K562 (cell line): ENCODE data around the gene KPTN.

Source experiments
- ARID2 ChIP-seq: fragments of 450-650 bp; IDR thresholded peaks from 2 replicates; pipeline ENCODE4 v1.6.1; 2017; ENCODE audit warnings: antibody characterized with exemption, mild to moderate bottlenecking
- FOXA3 ChIP-seq, 2 experiments: fragments of 450-650 bp in 1 of 2; sonication (generic) in 1 of 2; formaldehyde crosslinking; IDR thresholded peaks in 1 of 2; conservative IDR thresholded peaks in 1 of 2; 2 replicates each; pipeline versions ENCODE4 v1.4.0 to v1.8.0; 2020 to 2022; ENCODE audit warnings: mild to moderate bottlenecking in 2 of 2, missing genetic modification reagents in 1 of 2
- HMG20A ChIP-seq: fragments of 450-650 bp; formaldehyde crosslinking; conservative IDR thresholded peaks from 2 replicates; pipeline ENCODE4 v1.4.0; 2020; ENCODE audit warnings: mild to moderate bottlenecking, mixed read lengths
- NFE2 ChIP-seq: IDR thresholded peaks from 2 replicates; pipeline ENCODE4 v1.6.1; 2014; ENCODE audit warnings: antibody characterized with exemption, low read depth
- RAD21 ChIP-seq, 2 experiments: fragments of 250-450 bp in 1 of 2; fragments of 450-650 bp in 1 of 2; sonication (Bioruptor Pico) in 1 of 2; formaldehyde crosslinking in 1 of 2; IDR thresholded peaks in 1 of 2; conservative IDR thresholded peaks in 1 of 2; 2 replicates each; pipeline versions ENCODE4 v1.4.0 to v1.8.0; 2020 to 2022; ENCODE audit warnings: mild to moderate bottlenecking in 2 of 2, moderate library complexity in 1 of 2
- RBBP5 ChIP-seq: fragments of 200-600 bp; sonication (generic); IDR thresholded peaks from 2 replicates; pipeline ENCODE4 v1.6.1; 2012; ENCODE audit warnings: borderline replicate concordance, mild to moderate bottlenecking, low read length, control low read depth, inconsistent platforms; ENCODE audit not compliant: insufficient read depth, poor library complexity, severe bottlenecking
- SP2 ChIP-seq: IDR thresholded peaks from 2 replicates; pipeline ENCODE4 v1.6.1; 2011; ENCODE audit warnings: mild to moderate bottlenecking, low read depth, low read length, moderate library complexity; ENCODE audit not compliant: poor library complexity, severe bottlenecking; ENCODE audit errors: extremely low read depth
- SREBF1 ChIP-seq: fragments of 150-350 bp; IDR thresholded peaks from 2 replicates; pipeline ENCODE4 v1.6.1; 2014; ENCODE audit warnings: antibody characterized with exemption, low read depth, low read length, borderline replicate concordance
- TF ChIP-seq, protein P1 (sequence below), 3 experiments: IDR thresholded peaks in 2 of 3; conservative IDR thresholded peaks in 1 of 3; 2 replicates each; pipeline ENCODE4 v1.5.1; 2011 to 2012; ENCODE audit warnings: low read length in 3 of 3, mild to moderate bottlenecking in 3 of 3, control low read depth in 2 of 3, improper control_type of control experiment in 1 of 3, inconsistent platforms in 1 of 3, low read depth in 1 of 3, mixed read lengths in 1 of 3, moderate library complexity in 1 of 3; ENCODE audit not compliant: insufficient read depth in 2 of 3
- TF ChIP-seq, protein P2 (sequence below): fragments of 200-600 bp; sonication (generic); IDR thresholded peaks from one replicate; pipeline ENCODE4 v1.6.1; 2012; ENCODE audit warnings: mild to moderate bottlenecking, low read depth, low read length, inconsistent platforms

DNA sequence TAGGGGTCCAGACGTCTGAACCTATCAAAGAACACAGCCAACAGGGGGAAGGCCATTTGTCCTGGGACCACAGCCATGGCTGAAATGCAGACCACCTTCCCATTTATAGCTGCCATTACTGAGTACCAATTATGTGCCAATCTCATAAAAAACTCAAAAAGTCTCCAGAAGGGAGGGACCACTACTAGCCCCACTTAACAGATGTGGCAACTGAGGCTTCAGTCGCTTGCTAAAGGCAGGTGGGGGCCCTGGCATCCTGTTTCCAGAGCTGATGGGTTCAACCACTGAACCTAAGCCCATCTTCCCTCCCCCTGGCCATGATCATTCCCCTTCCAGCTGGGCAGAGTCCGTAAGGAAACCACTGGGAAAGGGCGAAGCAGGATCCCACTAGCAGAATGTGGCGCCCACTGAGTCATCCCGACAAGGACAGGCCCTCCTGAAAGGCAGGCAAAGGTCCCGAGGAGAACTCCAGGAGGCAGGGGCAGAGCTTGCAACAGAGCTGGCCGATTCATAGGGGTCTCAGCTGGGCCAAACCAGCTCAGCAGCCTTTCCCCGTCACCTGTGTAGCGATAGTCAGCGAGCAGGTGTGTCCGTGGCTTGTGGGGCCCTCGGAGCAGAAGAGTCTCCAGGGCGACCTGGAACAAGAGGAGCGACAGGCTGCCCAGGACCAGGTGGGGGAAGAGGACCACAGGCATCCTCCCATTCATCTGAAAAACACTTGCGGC lies 45.2 kb upstream of the KPTN start:
- TF ChIP-seq, protein P1, sequence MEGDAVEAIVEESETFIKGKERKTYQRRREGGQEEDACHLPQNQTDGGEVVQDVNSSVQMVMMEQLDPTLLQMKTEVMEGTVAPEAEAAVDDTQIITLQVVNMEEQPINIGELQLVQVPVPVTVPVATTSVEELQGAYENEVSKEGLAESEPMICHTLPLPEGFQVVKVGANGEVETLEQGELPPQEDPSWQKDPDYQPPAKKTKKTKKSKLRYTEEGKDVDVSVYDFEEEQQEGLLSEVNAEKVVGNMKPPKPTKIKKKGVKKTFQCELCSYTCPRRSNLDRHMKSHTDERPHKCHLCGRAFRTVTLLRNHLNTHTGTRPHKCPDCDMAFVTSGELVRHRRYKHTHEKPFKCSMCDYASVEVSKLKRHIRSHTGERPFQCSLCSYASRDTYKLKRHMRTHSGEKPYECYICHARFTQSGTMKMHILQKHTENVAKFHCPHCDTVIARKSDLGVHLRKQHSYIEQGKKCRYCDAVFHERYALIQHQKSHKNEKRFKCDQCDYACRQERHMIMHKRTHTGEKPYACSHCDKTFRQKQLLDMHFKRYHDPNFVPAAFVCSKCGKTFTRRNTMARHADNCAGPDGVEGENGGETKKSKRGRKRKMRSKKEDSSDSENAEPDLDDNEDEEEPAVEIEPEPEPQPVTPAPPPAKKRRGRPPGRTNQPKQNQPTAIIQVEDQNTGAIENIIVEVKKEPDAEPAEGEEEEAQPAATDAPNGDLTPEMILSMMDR (IDR thresholded peaks at IDR 0.05 in 2 of 3, conservative IDR thresholded peaks at IDR 0.05 in 1 of 3; ENCODE audit: insufficient read depth in 2 of 3, low read depth in 1 of 3, low read length in 3 of 3), result no peak
- TF ChIP-seq, protein P2, sequence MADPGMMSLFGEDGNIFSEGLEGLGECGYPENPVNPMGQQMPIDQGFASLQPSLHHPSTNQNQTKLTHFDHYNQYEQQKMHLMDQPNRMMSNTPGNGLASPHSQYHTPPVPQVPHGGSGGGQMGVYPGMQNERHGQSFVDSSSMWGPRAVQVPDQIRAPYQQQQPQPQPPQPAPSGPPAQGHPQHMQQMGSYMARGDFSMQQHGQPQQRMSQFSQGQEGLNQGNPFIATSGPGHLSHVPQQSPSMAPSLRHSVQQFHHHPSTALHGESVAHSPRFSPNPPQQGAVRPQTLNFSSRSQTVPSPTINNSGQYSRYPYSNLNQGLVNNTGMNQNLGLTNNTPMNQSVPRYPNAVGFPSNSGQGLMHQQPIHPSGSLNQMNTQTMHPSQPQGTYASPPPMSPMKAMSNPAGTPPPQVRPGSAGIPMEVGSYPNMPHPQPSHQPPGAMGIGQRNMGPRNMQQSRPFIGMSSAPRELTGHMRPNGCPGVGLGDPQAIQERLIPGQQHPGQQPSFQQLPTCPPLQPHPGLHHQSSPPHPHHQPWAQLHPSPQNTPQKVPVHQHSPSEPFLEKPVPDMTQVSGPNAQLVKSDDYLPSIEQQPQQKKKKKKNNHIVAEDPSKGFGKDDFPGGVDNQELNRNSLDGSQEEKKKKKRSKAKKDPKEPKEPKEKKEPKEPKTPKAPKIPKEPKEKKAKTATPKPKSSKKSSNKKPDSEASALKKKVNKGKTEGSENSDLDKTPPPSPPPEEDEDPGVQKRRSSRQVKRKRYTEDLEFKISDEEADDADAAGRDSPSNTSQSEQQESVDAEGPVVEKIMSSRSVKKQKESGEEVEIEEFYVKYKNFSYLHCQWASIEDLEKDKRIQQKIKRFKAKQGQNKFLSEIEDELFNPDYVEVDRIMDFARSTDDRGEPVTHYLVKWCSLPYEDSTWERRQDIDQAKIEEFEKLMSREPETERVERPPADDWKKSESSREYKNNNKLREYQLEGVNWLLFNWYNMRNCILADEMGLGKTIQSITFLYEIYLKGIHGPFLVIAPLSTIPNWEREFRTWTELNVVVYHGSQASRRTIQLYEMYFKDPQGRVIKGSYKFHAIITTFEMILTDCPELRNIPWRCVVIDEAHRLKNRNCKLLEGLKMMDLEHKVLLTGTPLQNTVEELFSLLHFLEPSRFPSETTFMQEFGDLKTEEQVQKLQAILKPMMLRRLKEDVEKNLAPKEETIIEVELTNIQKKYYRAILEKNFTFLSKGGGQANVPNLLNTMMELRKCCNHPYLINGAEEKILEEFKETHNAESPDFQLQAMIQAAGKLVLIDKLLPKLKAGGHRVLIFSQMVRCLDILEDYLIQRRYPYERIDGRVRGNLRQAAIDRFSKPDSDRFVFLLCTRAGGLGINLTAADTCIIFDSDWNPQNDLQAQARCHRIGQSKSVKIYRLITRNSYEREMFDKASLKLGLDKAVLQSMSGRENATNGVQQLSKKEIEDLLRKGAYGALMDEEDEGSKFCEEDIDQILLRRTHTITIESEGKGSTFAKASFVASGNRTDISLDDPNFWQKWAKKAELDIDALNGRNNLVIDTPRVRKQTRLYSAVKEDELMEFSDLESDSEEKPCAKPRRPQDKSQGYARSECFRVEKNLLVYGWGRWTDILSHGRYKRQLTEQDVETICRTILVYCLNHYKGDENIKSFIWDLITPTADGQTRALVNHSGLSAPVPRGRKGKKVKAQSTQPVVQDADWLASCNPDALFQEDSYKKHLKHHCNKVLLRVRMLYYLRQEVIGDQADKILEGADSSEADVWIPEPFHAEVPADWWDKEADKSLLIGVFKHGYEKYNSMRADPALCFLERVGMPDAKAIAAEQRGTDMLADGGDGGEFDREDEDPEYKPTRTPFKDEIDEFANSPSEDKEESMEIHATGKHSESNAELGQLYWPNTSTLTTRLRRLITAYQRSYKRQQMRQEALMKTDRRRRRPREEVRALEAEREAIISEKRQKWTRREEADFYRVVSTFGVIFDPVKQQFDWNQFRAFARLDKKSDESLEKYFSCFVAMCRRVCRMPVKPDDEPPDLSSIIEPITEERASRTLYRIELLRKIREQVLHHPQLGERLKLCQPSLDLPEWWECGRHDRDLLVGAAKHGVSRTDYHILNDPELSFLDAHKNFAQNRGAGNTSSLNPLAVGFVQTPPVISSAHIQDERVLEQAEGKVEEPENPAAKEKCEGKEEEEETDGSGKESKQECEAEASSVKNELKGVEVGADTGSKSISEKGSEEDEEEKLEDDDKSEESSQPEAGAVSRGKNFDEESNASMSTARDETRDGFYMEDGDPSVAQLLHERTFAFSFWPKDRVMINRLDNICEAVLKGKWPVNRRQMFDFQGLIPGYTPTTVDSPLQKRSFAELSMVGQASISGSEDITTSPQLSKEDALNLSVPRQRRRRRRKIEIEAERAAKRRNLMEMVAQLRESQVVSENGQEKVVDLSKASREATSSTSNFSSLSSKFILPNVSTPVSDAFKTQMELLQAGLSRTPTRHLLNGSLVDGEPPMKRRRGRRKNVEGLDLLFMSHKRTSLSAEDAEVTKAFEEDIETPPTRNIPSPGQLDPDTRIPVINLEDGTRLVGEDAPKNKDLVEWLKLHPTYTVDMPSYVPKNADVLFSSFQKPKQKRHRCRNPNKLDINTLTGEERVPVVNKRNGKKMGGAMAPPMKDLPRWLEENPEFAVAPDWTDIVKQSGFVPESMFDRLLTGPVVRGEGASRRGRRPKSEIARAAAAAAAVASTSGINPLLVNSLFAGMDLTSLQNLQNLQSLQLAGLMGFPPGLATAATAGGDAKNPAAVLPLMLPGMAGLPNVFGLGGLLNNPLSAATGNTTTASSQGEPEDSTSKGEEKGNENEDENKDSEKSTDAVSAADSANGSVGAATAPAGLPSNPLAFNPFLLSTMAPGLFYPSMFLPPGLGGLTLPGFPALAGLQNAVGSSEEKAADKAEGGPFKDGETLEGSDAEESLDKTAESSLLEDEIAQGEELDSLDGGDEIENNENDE, result no peak
- TF ChIP-seq RBBP5 (no peak), FOXA3 (CRISPR knock-in tag; conservative IDR thresholded peaks at IDR 0.05 in 1 of 2, IDR thresholded peaks at IDR 0.05 in 1 of 2) (no peak), SP2 (no peak), HMG20A (no peak), NFE2 (no peak), SREBF1 (no peak), RAD21 (CRISPR knock-in tag; conservative IDR thresholded peaks at IDR 0.05 in 1 of 2, IDR thresholded peaks at IDR 0.05 in 1 of 2) (no peak), ARID2 (no peak)
